ENCODE results near the gene SMYD3. TPM values are rescaled to one million over a fixed set of nuclear protein-coding genes. Genes with fewer than 3 reads are reported as not detected.

Gene SMYD3
- total and polyA plus RNA-seq, 2 donors (not counting 3 experiments of a cell fraction or from before 2014, with no cell fraction given) = 16.0 to 32.1 TPM

DNA sequence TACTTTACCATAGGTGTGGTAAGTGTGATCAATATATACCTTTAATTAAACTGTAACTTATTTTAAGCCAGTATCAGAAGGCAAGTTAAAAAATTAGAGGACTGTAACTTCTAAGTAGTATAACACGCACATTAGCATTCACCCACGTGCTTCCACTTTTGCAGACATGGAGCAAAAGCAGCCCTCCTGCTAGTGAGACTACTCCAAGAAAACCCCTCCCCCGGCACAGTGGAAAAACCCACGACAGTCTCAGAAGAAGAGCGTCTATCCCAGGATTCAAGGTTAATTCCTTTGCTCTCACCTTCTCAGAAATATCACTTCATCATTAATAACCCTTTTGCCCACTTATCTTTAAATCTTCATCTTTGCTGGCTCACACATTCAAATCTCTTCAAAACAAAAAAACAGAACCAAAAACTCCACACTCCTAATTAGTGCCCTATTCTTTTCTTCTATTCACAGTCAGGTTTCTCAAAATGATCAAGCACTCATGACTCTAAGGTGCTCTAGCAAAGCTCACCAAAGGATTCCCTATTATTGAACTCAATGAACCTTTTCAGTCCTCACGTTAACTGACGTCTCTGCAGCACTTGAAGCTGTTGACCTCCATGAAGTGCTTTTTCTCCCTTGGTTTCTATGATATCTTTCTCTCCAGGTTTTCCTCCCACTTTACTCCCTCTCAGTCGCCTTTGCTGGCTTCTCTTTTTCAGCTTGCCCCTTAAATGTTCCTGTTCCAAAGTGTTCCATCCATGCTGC, 213.5 kb downstream of the SMYD3 start:
- no peaks in the 10 kb centered on the region for H3K36me3 ChIP-seq (ENCODE audit: control insufficient read depth in 2 of 2, extremely low read depth in 1 of 2, insufficient read depth in 2 of 2, low read length in 2 of 2)
- DNase-seq (ENCODE audit: low read depth, low spot score) = no peak
- no peaks in the 10 kb centered on the region for H4K20me1 ChIP-seq (replicated peaks; ENCODE audit: control insufficient read depth, extremely low read depth, insufficient read depth, low read length)
- no peaks in the 10 kb centered on the region for H3K9me1 ChIP-seq (replicated peaks; ENCODE audit: control insufficient read depth, extremely low read depth, insufficient read depth, low read length)
- H3K27me3 ChIP-seq (ENCODE audit: control insufficient read depth in 2 of 2, insufficient read depth in 2 of 2, low read length in 2 of 2) = no peaks in the 10 kb centered on the region
- H3K79me2 ChIP-seq (ENCODE audit: control insufficient read depth, insufficient read depth, low read length) = no peaks in the 10 kb centered on the region
- dilution Hi-C loops (cut with MboI; ENCODE audit: extremely low pct_ligation_motif_present, low sequenced_read_pairs) (no loop called here), intact Hi-C loops (cut with micrococcal nuclease) (no loop called here)
- H2AFZ ChIP-seq (ENCODE audit: low read depth, low read length) = no peak overlapping the region
- no peak overlapping the region for H3K27ac ChIP-seq (ENCODE audit: insufficient read depth, low read depth, low read length)
- BruUV-seq (replicated peaks) = no TSS peak
- H3K4me2 ChIP-seq (ENCODE audit: insufficient read depth, low read length) = no peak overlapping the region
- H3K9ac ChIP-seq (replicated peaks; ENCODE audit: extremely low read depth, insufficient read depth, low read length) = no peak overlapping the region
- ChIA-PET CTCF (interaction anchor here (1.3 kb wide), 1 partner anchor 13 kb away, joined by 3 read pairs; no protein-coding TSS in a partner anchor), POLR2A (no interaction called here)
- H3K4me1 ChIP-seq (ENCODE audit: control insufficient read depth, extremely low read depth, insufficient read depth, low read length) = peaks cover 36% of the 10 kb centered on the region
- H3K4me3 ChIP-seq (replicated peaks in 1 of 3; ENCODE audit: insufficient read depth in 1 of 3, low read depth in 1 of 3, low read length in 3 of 3) = no peak overlapping the region
- TF ChIP-seq POLR2AphosphoS5 (IDR thresholded peaks at IDR 0.05; ENCODE audit: insufficient read depth, low read depth, low read length) (no peak), POLR2A (IDR thresholded peaks at IDR 0.05; ENCODE audit: low read depth, low read length) (no peak), MYC (IDR thresholded peaks at IDR 0.05; ENCODE audit: low read depth, low read length) (no peak), FOS (IDR thresholded peaks at IDR 0.05; ENCODE audit: borderline replicate concordance, insufficient read depth, low read length) (no peak), GATA2 (IDR thresholded peaks at IDR 0.05; ENCODE audit: insufficient read depth, insufficient read length, low read depth, low read length) (no peak), JUN (IDR thresholded peaks at IDR 0.05; ENCODE audit: borderline replicate concordance, insufficient read depth, insufficient read length, low read depth) (no peak)
- TF ChIP-seq, protein P1, sequence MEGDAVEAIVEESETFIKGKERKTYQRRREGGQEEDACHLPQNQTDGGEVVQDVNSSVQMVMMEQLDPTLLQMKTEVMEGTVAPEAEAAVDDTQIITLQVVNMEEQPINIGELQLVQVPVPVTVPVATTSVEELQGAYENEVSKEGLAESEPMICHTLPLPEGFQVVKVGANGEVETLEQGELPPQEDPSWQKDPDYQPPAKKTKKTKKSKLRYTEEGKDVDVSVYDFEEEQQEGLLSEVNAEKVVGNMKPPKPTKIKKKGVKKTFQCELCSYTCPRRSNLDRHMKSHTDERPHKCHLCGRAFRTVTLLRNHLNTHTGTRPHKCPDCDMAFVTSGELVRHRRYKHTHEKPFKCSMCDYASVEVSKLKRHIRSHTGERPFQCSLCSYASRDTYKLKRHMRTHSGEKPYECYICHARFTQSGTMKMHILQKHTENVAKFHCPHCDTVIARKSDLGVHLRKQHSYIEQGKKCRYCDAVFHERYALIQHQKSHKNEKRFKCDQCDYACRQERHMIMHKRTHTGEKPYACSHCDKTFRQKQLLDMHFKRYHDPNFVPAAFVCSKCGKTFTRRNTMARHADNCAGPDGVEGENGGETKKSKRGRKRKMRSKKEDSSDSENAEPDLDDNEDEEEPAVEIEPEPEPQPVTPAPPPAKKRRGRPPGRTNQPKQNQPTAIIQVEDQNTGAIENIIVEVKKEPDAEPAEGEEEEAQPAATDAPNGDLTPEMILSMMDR (IDR thresholded peaks at IDR 0.05; ENCODE audit: extremely low read depth in 1 of 2, insufficient read depth in 1 of 2, low read depth in 1 of 2, low read length in 2 of 2) = no peak
- TF ChIP-seq, protein P2, sequence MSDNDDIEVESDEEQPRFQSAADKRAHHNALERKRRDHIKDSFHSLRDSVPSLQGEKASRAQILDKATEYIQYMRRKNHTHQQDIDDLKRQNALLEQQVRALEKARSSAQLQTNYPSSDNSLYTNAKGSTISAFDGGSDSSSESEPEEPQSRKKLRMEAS (IDR thresholded peaks at IDR 0.05; ENCODE audit: insufficient read depth, insufficient read length) = no peak
- H3K9me3 ChIP-seq (replicated peaks; ENCODE audit: control insufficient read depth, insufficient read depth, low read length) = no peaks in the 10 kb centered on the region
- no peak for FAIRE-seq
